ENCODE results near the gene HPCAL1. TPM values are rescaled to one million over a fixed set of nuclear protein-coding genes. Genes with fewer than 3 reads are reported as not detected.

Gene HPCAL1
- total and polyA plus RNA-seq, 10 of the 15 experiments (the other 5 are each of a cell fraction or from before 2014, with no cell fraction given), result 0.40 to 12.8 (median 7.9) TPM

- Histone ChIP-seq H3K27me3 (replicated peaks in 1 of 2; ENCODE audit: control insufficient read depth in 2 of 2, insufficient read depth in 2 of 2, low read length in 1 of 2) (no peaks in the 10 kb centered on the region), H3K79me2 (ENCODE audit: control insufficient read depth, insufficient read depth, low read length) (no peaks in the 10 kb centered on the region), H3K9ac (ENCODE audit: control insufficient read depth, insufficient read depth, low read length) (no peak overlapping the region), H3K4me3 (no peak overlapping the region), H3K27ac (ENCODE audit: control insufficient read depth, insufficient read depth) (no peak overlapping the region), H2AFZ (ENCODE audit: control insufficient read depth, low read depth, low read length) (no peak overlapping the region), H3K4me1 (ENCODE audit: control insufficient read depth, insufficient read depth, low read length) (no peaks in the 10 kb centered on the region), H3K36me3 (ENCODE audit: control insufficient read depth in 2 of 2, insufficient read depth in 2 of 2, low read length in 1 of 2) (no peaks in the 10 kb centered on the region), H3K4me2 (ENCODE audit: control insufficient read depth, insufficient read depth) (no peak overlapping the region), H4K20me1 (ENCODE audit: control insufficient read depth, insufficient read depth) (no peaks in the 10 kb centered on the region), H3K9me3 (replicated peaks; ENCODE audit: control insufficient read depth, insufficient read depth, low read length) (no peaks in the 10 kb centered on the region; the same call in 2 of the 3 replicates)
- in situ Hi-C loops (cut with MboI) (no loop called here), intact Hi-C loops (cut with micrococcal nuclease; ENCODE audit: unreplicated experiment) (no loop called here)
- CTCF ChIA-PET, result no interaction called here
- DNase-seq (ENCODE audit: low read depth, low spot score) (no peak), ATAC-seq (no peak), FAIRE-seq (no peak)
- POLR2A ChIA-PET, result interaction anchor here (1.0 kb wide), 1 partner anchor 9 kb away, joined by 3 read pairs; no protein-coding TSS in a partner anchor
- no peak for TF ChIP-seq IRF5 (IDR thresholded peaks at IDR 0.05; ENCODE audit: borderline replicate concordance)
- TF ChIP-seq ZSCAN29 (IDR thresholded peaks at IDR 0.05), result no peak
- TF ChIP-seq MXI1 (IDR thresholded peaks at IDR 0.05; ENCODE audit: low read depth, low read length), result no peak
- no peak for TF ChIP-seq CBFB (IDR thresholded peaks at IDR 0.05; ENCODE audit: low read depth)
- TF ChIP-seq GATAD2B (conservative IDR thresholded peaks at IDR 0.05; ENCODE audit: low read depth), result no peak
- TF ChIP-seq PBX3 (IDR thresholded peaks at IDR 0.05; ENCODE audit: insufficient replicate concordance, low read depth, low read length), result no peak
- no peak for TF ChIP-seq ESRRA (IDR thresholded peaks at IDR 0.05; ENCODE audit: low read length)
- TF ChIP-seq BCL3 (IDR thresholded peaks at IDR 0.05; ENCODE audit: borderline replicate concordance, insufficient read depth, low read depth, low read length, poor library complexity, severe bottlenecking), result no peak
- TF ChIP-seq TBL1XR1 (IDR thresholded peaks at IDR 0.05; ENCODE audit: low read depth, low read length), result no peak
- no peak for TF ChIP-seq POU2F2 (IDR thresholded peaks at IDR 0.05; ENCODE audit: borderline replicate concordance, low read depth, low read length)
- TF ChIP-seq HSF1 (IDR thresholded peaks at IDR 0.05; ENCODE audit: low read depth, low read length), result no peak
- TF ChIP-seq MEF2B (IDR thresholded peaks at IDR 0.05; ENCODE audit: partially characterized antibody, poor library complexity, severe bottlenecking), result no peak
- TF ChIP-seq GABPA (IDR thresholded peaks at IDR 0.05; ENCODE audit: low read depth), result no peak
- TF ChIP-seq HDAC2 (IDR thresholded peaks at IDR 0.05), result no peak
- no peak for TF ChIP-seq IKZF1 (conservative IDR thresholded peaks at IDR 0.05)
- no TSS peak for BruUV-seq (replicated peaks)
- RAD21 ChIA-PET (ENCODE audit: unreplicated experiment), result no interaction called here
- 22% methylated on average over 7 of the region's 7 CpGs for WGBS (ENCODE audit: insufficient coverage, insufficient replicate concordance, low lambda C conversion rate, missing lambda C conversion rate)
- SMC1A ChIA-PET (ENCODE audit: uncharacterized antibody, unreplicated experiment), result no interaction called here
Measured at GRCh38 chr2:10316860-10317259, 14.2 kb downstream of the HPCAL1 start.
